ENCODE data around the gene PPFIA2.

PPFIA2 gene

DNA sequence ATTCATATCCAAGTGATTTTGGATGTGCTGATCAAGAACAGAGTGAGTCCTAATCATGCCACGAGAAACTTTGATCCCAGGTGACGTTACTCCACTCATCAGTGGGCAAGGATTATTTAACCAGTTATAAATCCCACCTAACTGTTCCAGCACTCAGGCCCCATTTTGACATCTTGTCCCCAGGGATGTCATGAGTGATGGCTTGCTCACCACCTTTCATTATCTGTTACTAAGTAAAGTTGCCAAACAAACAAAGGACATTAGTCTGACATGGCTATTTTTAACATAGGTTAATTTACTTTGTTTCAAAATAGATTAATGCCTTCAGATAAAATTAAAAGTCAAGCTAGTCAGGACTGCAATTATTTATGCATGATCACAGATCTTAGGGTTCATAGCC is 425.3 kb downstream of the PPFIA2 start:
- no peak for DNase-seq

DNA sequence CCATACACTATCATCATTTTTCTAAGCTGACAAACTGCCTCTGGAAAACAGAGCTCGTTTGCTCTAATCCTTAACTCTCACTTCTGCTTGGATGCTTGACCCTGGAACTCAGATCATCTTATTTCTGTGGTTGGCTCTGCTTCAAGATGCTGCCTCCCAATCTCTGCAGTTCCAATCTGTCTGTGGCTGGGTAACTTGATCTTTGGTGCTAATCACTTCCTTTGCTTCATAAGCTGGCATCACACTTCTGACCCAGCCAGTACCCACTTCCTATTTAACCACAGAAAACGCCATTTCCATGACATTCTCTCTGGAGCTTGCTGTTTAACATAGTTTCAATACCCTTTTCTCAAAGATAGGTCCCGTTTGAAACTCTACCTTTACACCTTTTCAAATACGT is 427.1 kb downstream of the PPFIA2 start:
- no peak for DNase-seq

DNA sequence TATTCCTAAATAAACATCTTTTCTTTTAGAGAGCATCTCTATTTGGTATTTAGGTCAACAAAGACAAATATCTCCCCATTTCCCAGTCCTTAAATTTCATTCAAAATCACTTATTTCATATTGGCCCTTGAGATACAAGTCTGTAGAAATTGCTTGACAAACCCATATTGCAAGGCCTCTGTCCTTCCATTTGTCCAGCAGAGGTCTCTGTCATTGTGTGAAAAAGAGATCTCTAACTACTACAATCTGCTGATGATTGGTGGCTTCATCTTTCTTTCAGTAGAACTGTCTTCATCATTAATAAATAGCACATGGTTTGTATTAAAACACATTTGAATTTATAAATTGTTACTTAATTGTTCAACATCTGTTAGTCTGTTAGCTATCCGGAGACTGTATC is 428.7 kb downstream of the PPFIA2 start:
- DNase-seq, result no peak

DNA sequence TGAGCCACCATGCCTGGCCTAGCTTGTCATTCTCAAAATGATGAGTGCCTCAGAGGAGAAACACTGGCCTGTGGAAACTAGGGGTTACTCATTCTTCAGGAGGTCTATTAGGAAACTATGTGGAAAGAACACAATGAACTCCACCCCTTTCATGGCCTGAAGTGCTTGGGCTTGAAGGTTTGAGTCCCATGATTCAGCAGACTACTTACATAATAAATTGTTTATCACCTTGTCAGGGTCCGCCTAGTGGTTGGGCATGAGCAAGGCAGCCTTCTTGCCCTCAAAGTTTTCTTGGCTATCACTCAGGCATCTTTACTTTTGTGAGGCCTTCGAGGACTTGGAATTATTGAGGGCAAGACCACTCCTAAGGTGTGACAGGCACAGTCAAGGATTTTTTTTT is 430.1 kb downstream of the PPFIA2 start:
- DNase-seq, result no peak

DNA sequence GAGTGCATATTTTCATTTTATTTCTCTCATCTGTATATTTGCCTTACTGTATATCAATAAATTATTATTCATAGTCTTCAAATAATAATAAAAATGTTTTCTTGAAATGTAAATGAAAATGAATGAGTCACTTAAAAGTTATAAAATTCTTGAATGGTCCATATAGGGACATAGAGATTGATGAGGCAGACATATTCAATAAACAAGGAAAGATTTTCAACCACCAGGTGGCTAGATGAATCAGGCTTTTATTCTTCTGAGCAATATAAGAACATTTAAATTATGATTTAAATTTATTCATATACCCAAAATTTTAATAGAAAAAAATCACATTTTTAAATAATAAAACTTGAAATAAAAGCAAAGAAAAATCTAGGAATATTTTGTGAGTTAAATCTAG is 431.7 kb downstream of the PPFIA2 start:
- DNase-seq, result no peak

DNA sequence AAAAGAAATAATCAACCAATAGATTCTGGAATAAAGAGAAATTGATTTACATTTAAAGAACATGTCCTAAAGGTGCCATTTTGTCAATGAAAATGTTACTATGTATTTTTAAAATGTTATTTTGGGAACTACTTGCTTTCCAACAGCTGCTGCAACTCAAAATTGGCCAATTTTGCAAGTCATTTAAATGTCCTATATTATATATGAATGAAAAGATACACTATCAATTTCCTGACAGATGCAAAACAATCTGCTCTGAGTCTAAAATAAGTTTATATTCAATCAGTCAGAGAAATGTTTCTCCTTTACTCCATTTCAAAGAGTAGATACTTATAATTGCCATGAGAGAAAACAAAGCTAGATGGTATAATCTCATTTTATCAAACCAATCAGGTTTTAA is 434.1 kb downstream of the PPFIA2 start:
- DNase-seq, result no peak

DNA sequence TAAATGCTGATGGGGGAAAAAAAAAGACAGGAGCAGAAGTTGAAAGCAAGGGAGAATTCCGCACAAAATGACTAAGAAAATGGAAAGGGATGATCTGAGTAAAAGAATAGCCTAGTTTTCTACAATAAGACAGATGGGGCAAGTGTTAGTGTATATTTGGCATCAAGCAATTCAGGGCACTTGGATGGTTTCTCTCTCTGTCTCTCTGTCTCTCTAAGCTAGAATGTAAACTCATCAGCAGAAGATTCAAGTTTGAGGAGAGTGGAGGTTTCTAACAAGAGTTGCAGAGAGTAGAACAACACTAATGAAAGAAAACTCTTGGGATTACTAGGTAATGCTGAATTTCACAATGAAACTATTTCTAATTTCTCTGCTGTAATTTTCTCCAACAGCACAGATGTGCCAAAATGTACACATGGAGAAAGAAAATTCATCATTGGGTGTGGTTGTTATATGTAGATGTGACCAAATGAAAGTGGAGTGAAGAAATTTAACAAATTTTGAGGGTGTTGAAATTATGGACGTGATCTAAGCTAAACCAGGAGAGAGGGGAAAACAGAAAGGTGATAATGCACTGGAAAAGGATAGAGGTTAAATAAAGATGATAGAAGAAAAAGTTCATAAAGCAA is 444.1 kb downstream of the PPFIA2 start:
- DNase-seq, result no peak

DNA sequence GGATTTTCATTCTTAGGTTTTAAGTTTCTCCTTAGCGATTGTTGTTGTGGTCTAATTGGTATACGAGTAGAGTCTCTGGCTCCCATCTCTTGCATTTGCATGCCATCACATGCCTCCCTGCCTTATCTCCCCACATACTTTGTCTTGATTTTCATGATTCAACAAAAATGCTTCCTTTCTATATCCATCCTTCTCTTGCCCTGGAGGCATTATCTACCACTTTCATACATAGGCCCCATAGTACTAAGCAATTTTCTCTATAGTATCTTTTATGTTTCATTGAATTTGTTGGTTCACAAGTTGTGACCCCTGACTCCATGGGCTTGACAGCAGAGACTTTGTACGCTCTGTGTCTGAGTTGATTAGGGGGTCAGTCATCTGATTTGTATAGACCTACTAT is 455.2 kb downstream of the PPFIA2 start:
- DNase-seq, result no peak

DNA sequence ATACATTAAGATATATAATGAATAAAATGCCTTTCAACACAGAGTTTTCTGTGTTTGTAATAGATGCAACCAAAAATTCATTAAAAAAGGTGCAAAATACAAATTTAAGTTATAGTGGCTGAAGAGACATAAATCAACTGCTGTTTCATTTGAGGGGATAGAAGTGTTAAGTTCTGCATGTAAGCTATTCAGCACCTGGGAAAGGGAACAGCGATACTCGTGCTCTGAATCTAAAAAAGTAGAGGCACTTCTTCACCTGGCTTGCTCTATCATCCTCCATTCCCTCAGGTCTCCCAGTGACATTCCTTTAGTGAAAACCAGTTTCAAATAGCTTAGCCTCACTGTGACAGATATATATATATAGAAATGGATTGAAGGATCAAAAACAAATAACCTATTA is 458.7 kb downstream of the PPFIA2 start:
- no peak for DNase-seq

DNA sequence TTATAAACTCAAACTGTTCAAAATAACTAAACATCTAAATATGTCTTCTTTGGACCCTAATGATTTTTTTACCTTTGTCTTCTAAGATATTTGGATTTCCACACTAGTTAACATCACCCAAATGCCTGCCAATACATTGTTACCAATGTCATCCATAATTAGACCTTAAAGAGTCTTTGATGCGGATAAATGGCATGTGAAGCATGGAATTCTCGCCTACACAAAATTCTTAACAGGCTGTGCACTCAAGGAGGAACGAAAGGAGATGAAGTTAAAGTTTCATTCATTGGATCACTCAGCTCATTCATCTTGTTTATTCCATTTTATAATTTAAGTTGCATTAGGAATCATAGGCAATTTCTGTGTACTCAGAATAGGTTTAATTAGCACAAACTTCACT is 461.5 kb downstream of the PPFIA2 start:
- no peak for DNase-seq

DNA sequence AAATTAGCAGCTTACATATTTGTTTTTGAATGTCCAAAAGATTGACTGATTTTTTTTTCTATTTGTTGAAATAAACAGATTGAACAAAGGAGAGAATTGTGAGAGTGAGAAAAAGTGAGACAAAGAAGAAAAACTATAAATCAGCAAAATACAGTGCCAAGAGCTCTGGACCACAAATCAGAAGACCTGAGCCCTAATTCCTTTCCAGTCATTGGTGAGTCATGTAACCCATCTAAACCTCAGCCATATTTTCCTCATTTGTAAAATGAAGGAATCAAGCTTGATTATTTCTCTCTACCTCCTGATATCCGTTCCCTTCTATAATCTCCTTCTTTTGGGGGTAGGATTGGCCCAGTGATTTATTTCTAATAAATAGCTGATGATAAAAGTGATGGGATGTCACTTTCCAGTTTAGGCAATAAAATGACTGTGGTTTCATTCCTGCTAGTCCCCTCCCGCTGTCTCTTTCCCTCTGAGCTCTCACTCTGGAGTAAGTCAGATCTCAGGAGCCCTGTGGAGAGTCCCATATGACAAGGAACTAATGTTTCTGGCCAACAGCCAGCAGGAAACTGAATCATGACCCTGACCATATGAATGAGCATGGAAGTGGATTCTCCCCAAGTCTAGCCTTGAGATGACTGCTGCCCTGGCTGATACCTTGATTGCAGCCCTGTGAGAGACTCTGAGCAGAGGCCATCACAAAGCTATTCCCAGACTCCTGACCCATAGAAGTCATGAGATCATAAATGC is 462.4 kb downstream of the PPFIA2 start:
- no peak for DNase-seq

DNA sequence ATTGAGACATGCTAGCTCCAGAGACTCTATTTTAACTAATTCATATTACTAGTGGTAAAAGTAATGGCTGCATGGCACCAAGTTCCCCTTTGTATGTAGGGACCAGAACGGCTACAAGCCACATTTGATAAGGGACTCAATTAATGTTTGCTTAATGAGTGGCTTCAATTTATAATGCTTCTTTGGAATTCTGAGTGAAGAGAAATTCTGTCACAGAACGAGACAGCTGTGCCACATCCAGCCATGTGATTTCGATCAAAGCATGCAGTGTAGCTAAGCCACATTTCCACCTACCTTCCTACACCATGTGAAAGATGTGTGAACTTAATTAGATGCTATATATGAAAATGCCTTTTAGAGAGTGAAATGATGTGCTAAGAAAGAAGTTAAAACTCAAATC is 463.9 kb downstream of the PPFIA2 start:
- no peak for DNase-seq

DNA sequence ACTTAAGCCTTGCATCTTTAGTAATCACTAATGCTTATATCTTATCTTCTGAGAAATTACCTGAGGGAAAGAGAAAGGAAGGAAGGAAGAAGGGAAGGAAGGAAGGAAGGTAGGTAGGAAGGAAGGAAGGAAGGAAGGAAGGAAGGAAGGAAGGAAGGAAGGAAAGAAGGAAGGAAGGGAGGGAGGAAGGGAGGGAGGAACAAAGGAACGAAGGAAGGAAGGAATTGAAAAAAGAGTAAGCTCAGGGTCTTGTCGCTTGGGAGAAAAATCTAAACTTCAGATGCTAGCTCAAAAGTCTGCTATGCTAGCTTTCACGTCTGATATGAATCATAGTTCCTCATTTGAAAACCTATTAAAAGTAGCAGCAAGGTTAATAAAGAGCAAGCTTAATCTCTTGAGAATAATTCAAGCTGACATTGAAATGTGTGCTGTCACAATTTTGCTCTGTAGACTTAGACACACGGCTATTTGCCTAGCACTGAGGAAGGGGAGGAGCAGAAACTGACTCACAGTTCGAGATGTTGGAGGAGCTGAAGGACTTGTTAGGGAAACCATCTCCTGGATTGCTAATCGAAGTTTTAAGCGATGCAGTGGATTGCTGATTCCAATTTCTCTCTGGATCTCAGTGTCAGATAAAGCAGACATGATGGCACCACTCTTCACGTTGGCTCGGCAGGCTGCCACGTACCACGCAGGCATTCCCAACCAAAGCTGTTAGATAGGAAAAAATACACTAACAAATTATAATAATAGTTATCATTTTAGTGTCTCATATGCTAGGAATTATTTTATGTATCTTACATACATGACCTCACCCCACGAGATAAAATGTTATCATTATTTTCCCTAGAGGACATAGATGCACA is 464.6 kb downstream of the PPFIA2 start:
- DNase-seq, result no peak

DNA sequence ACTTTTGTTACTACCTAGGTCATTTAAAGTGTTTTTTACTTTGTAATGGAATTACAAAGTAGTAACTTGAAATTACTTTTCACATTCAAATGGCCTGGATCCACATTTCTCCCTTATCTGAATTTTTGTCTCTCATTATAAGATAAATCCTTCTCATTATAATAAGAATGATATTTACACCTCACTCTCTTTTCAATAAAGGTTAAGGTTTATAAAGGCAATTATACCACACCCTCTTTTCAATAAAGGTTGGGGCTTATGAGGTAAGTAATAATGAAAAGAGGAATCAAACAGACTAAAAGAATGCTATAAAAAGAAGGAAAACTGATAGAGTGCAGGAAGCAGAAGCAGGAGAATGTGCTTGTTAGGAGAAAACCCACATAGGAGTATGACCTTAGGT is 470.5 kb downstream of the PPFIA2 start:
- DNase-seq, result no peak

DNA sequence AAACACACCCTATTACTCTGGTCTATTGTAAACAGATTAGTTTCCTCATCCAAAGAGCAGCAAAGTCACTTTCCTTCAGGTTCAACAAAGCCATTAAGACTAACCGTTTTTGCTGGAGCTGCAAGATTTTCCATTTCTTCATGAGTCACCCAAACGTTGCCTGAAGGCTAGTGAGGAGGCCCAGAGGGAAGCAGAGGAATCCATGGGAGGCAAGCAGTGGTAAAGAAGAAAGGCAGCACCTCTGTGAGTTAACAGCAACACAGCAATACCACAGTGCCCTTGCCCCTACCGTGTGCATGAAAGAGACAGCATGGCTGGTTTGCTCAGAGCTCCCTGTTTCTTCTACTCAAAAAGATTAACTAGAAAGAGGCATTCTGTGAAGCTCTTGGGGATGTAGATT is 475.0 kb downstream of the PPFIA2 start:
- no peak for DNase-seq

DNA sequence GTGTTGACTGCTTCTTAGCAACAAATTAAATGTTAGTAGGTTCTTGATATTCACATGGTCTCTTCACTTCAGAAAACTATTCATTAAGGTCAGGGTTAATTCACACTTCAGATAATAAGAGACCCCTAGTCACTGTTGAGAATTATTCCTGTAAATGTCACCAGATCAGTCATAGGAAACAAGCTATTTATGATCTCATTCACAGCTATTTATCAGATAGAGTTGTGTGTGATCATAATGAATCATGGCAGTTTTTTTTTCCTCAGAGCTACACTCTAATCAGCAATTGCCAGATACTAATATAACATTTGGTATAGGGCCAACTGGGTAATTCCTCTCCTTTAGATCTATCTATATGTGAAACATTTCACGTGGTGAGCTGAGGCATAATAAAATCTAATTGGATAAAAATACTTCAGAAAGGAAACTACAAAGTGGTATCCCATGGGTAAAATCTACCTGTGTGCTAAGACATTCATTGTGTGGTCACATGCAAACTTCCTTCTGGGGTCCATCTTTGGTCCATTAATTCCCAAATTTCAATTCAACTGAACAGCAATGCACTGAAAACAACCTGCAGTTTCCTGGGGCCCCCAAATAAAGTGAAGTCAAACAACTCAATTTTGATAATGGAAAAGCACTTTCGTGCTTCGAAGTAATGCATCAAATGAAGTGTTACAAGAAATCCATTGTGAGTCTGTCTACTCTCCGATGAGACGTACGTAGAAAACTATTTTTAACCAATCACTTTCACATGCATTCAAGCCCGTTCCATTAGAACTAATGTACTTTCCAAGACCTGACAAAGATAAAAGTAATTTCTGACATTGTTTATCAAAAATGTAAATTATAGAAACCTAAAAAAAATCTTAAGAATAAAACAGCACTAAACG is 484.3 kb downstream of the PPFIA2 start:
- no peak for DNase-seq

DNA sequence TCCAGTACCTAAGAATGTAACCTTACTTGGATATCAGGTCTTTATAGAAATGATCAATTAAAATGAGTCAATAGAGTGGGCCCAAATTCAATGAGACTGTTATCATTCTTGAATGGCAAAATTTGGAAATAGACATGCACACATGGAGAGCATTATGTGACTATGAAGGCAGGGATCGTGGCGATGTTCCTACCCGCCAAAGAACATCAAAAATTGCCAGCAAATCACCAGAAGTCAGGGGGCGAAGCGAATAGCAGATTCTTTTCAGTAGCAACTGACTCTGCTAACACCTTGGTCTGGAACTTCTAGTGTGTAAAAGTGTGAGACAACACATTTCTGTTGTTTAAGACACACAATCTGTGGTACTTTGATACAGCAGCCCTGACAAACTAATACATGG is 488.8 kb downstream of the PPFIA2 start:
- DNase-seq, result no peak

DNA sequence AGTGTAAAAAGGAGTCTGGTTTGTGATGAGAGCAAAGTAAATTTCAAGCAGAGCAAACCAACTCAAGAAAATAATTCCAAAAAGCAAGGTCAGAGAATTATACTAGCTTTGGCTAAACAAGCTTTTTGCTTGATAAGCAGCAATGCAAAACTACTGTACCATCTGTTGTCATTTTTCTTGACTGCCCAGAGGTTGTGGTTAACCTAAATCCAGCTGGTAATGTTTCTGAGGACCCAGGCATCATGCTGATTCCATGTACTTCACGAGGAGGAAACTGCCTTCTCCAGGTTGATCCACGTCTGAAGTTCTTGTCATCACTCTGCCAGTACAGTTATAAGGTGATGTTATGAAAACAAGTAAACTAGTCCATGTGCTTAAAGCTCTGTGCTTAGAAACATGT is 496.1 kb downstream of the PPFIA2 start:
- no peak for DNase-seq

DNA sequence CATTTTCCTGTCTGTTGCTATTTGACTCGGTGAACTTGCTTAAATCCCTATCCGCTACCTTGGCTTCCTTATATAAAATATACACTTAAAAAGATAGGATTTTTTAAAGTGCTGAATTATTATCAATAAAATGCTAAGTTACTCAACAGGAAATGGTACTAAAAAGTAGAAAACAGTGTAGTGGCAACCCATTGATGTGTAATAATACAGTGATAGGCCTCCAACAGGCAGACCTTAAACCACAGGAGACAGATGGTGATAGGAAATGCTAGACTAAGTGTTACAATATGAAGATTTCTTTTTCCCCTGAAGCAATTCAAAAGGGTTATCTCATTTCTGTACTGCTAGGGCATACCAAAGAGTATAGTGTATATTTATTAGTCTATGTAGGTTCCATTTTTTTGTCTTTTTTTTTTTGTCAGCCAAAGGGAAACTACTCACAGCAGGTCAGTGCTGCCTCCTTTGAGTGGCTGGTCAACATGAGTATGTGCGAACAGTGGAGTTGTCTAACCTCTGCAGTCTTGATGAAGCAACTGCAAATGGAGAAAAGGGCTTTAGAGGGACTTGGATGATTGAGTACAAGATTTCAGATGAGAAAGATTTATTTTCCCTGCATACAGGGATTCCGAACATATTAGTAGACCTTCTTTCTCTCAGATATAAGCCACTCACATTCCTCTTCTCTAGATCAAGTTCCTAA is 497.5 kb downstream of the PPFIA2 start:
- DNase-seq, result no peak

DNA sequence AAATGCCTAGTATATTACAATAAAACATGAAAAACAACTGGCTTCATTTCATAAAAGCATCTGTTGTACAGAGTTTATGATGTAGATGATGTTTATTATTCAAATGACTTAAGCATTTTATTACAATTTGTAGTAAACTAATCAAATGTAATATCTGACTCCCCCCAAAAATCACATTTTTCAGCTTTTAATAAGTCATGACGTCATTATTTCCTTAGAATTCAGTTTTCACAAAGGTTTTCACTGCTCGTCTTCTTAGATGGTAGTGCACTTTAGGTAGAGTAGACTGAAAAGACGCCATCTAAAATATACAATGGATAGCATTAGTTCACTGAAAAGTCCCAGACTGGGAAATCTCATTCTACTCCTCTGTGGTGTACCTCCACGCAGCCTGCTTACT is 499.8 kb downstream of the PPFIA2 start:
- no peak for DNase-seq

DNA sequence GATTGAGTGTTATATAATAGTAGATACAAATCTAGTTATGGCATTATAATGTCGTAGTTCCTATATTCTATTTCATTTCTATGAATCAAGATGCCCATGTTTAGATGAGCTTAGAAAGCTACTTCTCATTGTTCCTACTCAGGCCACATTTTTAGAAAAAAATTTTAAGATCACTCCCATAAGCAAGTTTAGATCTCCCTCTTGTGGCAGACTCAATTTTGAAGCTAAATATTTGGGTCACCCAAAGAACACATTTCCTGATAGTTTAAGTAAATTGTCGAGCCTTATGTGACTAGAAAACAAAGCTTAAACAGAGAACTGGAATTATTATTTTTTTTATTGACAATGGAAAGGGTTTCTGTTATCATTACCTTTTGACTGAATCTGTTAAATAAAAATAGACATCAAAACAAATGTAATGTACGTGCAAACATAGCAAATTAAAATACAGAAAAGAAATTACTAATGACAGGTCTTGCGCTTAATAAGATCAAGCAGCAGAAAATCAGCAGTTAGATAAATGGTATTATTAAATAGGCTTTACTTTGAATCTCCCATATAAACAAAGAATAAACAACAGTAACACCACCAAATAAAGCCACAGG is 501.1 kb downstream of the PPFIA2 start:
- DNase-seq, result no peak

DNA sequence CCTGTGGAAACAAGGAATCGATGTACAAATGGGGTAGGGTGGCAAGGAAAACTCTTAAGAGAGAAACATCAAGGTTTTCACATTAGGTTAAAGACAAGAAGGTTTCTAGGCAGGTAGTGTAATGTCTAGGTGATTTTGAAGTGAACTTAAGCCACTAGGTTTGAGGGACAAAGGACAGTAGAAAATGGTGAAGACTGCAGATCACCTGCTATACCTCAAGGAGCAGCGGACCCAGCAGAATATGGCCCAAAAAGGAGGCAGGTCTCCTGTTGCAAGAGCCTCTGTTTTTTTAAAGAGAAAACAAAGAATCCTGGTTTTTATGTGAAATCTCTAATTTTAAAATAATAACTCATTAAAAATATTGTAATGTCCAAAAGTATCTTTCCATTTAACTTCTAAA is 503.2 kb downstream of the PPFIA2 start:
- no peak for DNase-seq
